ENCODE data around the gene INPP5D.

DNA sequence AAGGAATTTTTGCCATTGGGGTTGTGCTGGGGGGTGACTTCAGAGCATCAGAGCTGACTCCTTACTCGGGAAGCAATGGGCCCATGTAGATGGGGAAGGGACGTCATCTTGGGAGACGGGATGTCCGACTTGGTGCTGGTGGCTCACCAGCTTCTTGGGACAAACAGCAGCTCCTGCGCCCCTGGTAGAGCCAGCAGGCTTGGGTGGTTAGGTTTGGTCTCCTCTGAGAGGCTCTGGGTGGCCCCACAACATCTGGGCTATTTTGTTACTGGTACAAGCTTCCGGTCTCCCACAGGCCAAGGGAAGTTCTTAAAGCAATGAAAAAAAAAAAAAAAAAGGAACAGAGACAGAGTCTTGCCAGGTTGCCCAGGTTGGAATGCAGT, 48.9 kb upstream of the INPP5D start:
- TF ChIP-seq, protein P1, sequence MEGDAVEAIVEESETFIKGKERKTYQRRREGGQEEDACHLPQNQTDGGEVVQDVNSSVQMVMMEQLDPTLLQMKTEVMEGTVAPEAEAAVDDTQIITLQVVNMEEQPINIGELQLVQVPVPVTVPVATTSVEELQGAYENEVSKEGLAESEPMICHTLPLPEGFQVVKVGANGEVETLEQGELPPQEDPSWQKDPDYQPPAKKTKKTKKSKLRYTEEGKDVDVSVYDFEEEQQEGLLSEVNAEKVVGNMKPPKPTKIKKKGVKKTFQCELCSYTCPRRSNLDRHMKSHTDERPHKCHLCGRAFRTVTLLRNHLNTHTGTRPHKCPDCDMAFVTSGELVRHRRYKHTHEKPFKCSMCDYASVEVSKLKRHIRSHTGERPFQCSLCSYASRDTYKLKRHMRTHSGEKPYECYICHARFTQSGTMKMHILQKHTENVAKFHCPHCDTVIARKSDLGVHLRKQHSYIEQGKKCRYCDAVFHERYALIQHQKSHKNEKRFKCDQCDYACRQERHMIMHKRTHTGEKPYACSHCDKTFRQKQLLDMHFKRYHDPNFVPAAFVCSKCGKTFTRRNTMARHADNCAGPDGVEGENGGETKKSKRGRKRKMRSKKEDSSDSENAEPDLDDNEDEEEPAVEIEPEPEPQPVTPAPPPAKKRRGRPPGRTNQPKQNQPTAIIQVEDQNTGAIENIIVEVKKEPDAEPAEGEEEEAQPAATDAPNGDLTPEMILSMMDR (IDR thresholded peaks at IDR 0.05), result no peak
- no peak for TF ChIP-seq EZH2 (IDR thresholded peaks at IDR 0.05; ENCODE audit: borderline replicate concordance, insufficient read depth, low read depth, low read length, poor library complexity, severe bottlenecking)
